GM20431 (cell line): ENCODE results near the gene APEX2.
"Not testable (repeated sequence)": the region's sequence is repeated elsewhere in the genome, so short reads cannot be mapped to it uniquely, and the experiment has no call there.

ENCODE experiments used
- in situ Hi-C: fragments of 300-500 bp; cut with MseI, MboI; formaldehyde crosslinking; loops from one replicate; pipeline ENCODE4 v1.15.0; 2020; ENCODE audit warnings: low sequenced_read_pairs; ENCODE audit not compliant: unreplicated experiment

The APEX2 gene

GRCh38 chrX:55008571-55009358 is 8.6 kb downstream of the APEX2 start:
- in situ Hi-C loops, result no loop called here

GRCh38 chrX:55011294-55011693 is 11.1 kb downstream of the APEX2 start:
- in situ Hi-C loops, result no loop called here

- in situ Hi-C loops, result no loop called here
Measured at GRCh38 chrX:55014897-55015299, 14.7 kb downstream of the APEX2 start.

- in situ Hi-C loops, result no loop called here
Measured at GRCh38 chrX:55026143-55026542, 26.0 kb downstream of the APEX2 start.

GRCh38 chrX:55026840-55027239 is 26.7 kb downstream of the APEX2 start:
- in situ Hi-C loops, result no loop called here

GRCh38 chrX:55028040-55028439 is 27.9 kb downstream of the APEX2 start:
- in situ Hi-C loops, result no loop called here

- in situ Hi-C loops, result no loop called here
Measured at GRCh38 chrX:55028611-55029010, 28.4 kb downstream of the APEX2 start.

- in situ Hi-C loops, result no loop called here
Measured at GRCh38 chrX:55029291-55029690, 29.1 kb downstream of the APEX2 start.

- in situ Hi-C loops, result no loop called here
Measured at GRCh38 chrX:55030271-55031205, 30.4 kb downstream of the APEX2 start, which contains the start of gene ALAS2. ALAS2 (minus strand) TSS chrX:55030977; CDS start chrX:55026000, 4,977 bp downstream.

- in situ Hi-C loops, result no loop called here
Measured at GRCh38 chrX:55033429-55033828, 33.3 kb downstream of the APEX2 start.

GRCh38 chrX:55039471-55039870 is 39.3 kb downstream of the APEX2 start:
- in situ Hi-C loops, result no loop called here

GRCh38 chrX:55041514-55041913 is 41.4 kb downstream of the APEX2 start:
- in situ Hi-C loops, result no loop called here

- in situ Hi-C loops, result not testable (repeated sequence)
Measured at GRCh38 chrX:55050599-55050998, 50.4 kb downstream of the APEX2 start.

GRCh38 chrX:55056820-55057674 is 56.9 kb downstream of the APEX2 start:
- in situ Hi-C loops, result no loop called here

- in situ Hi-C loops, result no loop called here
Measured at GRCh38 chrX:55057675-55058249, 57.6 kb downstream of the APEX2 start.
